ENCODE results near the gene KCNG2.

Gene KCNG2

GRCh38 chr18:79905993-79906392, 108.3 kb downstream of the KCNG2 start:
- DNase-seq (ENCODE audit: low read depth in 2 of 2): no peak

- DNase-seq (ENCODE audit: low read depth in 2 of 2): no peak
Measured at GRCh38 chr18:79906706-79907105, 109.0 kb downstream of the KCNG2 start.

- DNase-seq (ENCODE audit: low read depth in 2 of 2): no peak
Measured at GRCh38 chr18:79910563-79911343, 113.0 kb downstream of the KCNG2 start.

- no peak for DNase-seq (ENCODE audit: low read depth in 2 of 2)
Measured at GRCh38 chr18:79911344-79912270, 113.9 kb downstream of the KCNG2 start.

- no peak for DNase-seq (ENCODE audit: low read depth in 2 of 2)
Measured at GRCh38 chr18:79912409-79912991, 114.8 kb downstream of the KCNG2 start.

GRCh38 chr18:79912994-79913831, 115.5 kb downstream of the KCNG2 start:
- DNase-seq (ENCODE audit: low read depth in 2 of 2): no peak

- no peak for DNase-seq (ENCODE audit: low read depth in 2 of 2)
Measured at GRCh38 chr18:79914614-79915160, 116.9 kb downstream of the KCNG2 start.

- DNase-seq (ENCODE audit: low read depth in 2 of 2): no peak
Measured at GRCh38 chr18:79915161-79916127, 117.7 kb downstream of the KCNG2 start.

GRCh38 chr18:79916128-79916494, 118.4 kb downstream of the KCNG2 start:
- DNase-seq (ENCODE audit: low read depth in 2 of 2): no peak

GRCh38 chr18:79916546-79917168, 118.9 kb downstream of the KCNG2 start:
- DNase-seq (ENCODE audit: low read depth in 2 of 2): no peak

GRCh38 chr18:79917169-79917852, 119.6 kb downstream of the KCNG2 start:
- DNase-seq (ENCODE audit: low read depth in 2 of 2): no peak

- no peak for DNase-seq (ENCODE audit: low read depth in 2 of 2)
Measured at GRCh38 chr18:79917853-79918614, 120.3 kb downstream of the KCNG2 start.

- no peak for DNase-seq (ENCODE audit: low read depth in 2 of 2)
Measured at GRCh38 chr18:79918615-79919011, 120.9 kb downstream of the KCNG2 start.

GRCh38 chr18:79919089-79919488, 121.4 kb downstream of the KCNG2 start:
- no peak for DNase-seq (ENCODE audit: low read depth in 2 of 2)

GRCh38 chr18:79921984-79922965, 124.5 kb downstream of the KCNG2 start:
- no peak for DNase-seq (ENCODE audit: low read depth in 2 of 2)

GRCh38 chr18:79922971-79923411, 125.3 kb downstream of the KCNG2 start:
- DNase-seq (ENCODE audit: low read depth in 2 of 2): no peak

Data from fibroblast of skin of left quadriceps (primary cell).